ENCODE data around the gene PRR13. TPM values are rescaled to one million over a fixed set of nuclear protein-coding genes. Genes with fewer than 3 reads are reported as not detected.
"Not testable (repeated sequence)": the region's sequence is repeated elsewhere in the genome, so short reads cannot be mapped to it uniquely, and the experiment has no call there.

The PRR13 gene
- total and polyA plus RNA-seq, 4 experiments from 2014 or later = 242 to 843 (median 396) TPM

DNA sequence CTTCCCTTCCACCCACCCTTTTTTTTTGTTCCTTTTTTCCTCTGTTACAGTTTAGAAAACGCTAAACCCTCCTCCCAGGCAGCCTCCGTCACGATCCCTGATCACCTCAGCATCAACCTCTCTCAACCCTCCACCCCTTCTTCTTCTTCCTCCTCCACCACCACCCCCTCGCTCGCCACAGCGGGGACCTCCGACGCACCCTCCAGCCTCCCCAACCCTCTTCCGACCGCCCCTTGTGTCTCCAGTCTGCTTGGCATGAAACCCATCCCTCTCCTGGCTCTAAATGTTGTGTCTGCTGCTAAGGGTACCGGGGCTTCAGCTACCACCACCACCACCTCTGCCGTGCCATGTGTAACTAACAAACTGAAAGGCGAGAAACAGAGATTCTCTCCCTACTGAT, 33.3 kb downstream of the PRR13 start:
- H3K4me1 ChIP-seq (ENCODE audit: insufficient read depth, low read length) = peaks cover 48% of the 10 kb centered on the region
- H3K4me3 ChIP-seq (ENCODE audit: low read length in 2 of 2) = no peak overlapping the region
- peak overlapping the region; percentile 3 for H3K27ac ChIP-seq (ENCODE audit: low read depth, low read length)
- H3K27me3 ChIP-seq (ENCODE audit: insufficient read depth, low read length) = no peaks in the 10 kb centered on the region
- peaks cover 46 to 85% of the 10 kb centered on the region in 2 donors for H3K36me3 Mint-ChIP-seq
- H3K9me3 Mint-ChIP-seq = no peaks in the 10 kb centered on the region
- ChIA-PET CTCF (ENCODE audit: partially characterized antibody) (interaction anchor here (1.2 to 7.2 kb wide), 10 partner anchors 15 to 130 kb away, joined by 3 to 74 read pairs (median 6); partner anchors contain the start of genes NPFF and TARBP2), POLR2A (ENCODE audit: partially characterized antibody) (interaction anchor here (0.7 to 7.6 kb wide), 6 partner anchors 10 to 35 kb away, joined by 3 to 67 read pairs (median 9); partner anchors contain the start of genes MAP3K12 and TARBP2)
- intact Hi-C loops (cut with micrococcal nuclease) = loop anchor here (2.0 kb wide), 1 partner anchor 16 kb away; no protein-coding TSS in a partner anchor
- DNase-seq = peak in 1 of 5 donors; percentile 14
- H3K4me3 Mint-ChIP-seq = peak overlapping the region in 5 of 8 donors; percentile 25 to 74 (median 28)
- H3K27me3 Mint-ChIP-seq = no peaks in the 10 kb centered on the region
- peaks cover 36 to 59% (median 40%) of the 10 kb centered on the region in 4 donors for H3K4me1 Mint-ChIP-seq
- H3K9me3 ChIP-seq (ENCODE audit: control insufficient read depth in 1 of 2, low read length in 2 of 2) = no peaks in the 10 kb centered on the region
- H3K27ac Mint-ChIP-seq = peak overlapping the region; percentile 79 to 92 (median 84)
- peaks cover 88% of the 10 kb centered on the region for H3K36me3 ChIP-seq (ENCODE audit: insufficient read depth, low read length)

DNA sequence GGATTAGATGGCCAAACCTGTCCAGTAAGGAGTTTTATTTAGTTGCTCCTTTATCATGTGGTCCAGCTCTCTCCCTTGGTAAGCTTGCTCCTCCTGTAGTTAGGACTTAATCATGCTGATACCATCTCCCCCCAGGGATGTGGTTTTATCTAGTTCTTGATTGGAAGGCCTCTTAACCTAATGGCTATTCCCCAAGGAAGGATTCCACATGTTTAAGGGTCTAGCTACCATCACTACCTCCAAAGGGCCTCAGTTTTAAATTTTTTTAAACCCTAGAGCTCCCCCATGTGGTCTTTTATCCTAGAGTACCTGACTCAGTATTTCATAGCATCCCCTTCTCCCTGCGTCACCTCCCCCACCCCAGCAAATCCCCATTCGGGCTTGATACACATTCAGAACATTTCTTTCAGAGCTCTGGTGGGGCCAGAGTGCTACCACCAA, 35.3 kb downstream of the PRR13 start:
- CTCF ChIA-PET (ENCODE audit: partially characterized antibody) = interaction anchor here (0.7 to 7.2 kb wide), 11 partner anchors 8 to 153 kb away, joined by 3 to 74 read pairs (median 6); partner anchors contain the start of genes NPFF and TARBP2
- POLR2A ChIA-PET (ENCODE audit: partially characterized antibody) = interaction anchor here (0.5 to 7.6 kb wide), 9 partner anchors 8 to 125 kb away, joined by 3 to 67 read pairs (median 5); partner anchors contain the start of genes MAP3K12 and TARBP2
- peak in 1 of 5 donors; percentile 15 for DNase-seq
- H3K27ac Mint-ChIP-seq = peak overlapping the region in 6 of 7 donors; percentile 2 to 82 (median 32)
- no peaks in the 10 kb centered on the region for H3K27me3 Mint-ChIP-seq
- Histone ChIP-seq H3K9me3 (ENCODE audit: control insufficient read depth in 1 of 2, low read length in 2 of 2) (no peaks in the 10 kb centered on the region), H3K4me3 (ENCODE audit: low read length in 2 of 2) (no peak overlapping the region), H3K4me1 (ENCODE audit: insufficient read depth, low read length) (peaks cover 50% of the 10 kb centered on the region), H3K27ac (ENCODE audit: low read depth, low read length) (no peak overlapping the region), H3K36me3 (ENCODE audit: insufficient read depth, low read length) (peaks cover 85% of the 10 kb centered on the region), H3K27me3 (ENCODE audit: insufficient read depth, low read length) (no peaks in the 10 kb centered on the region)
- intact Hi-C loops (cut with micrococcal nuclease) = loop anchor here (2.0 kb wide), 1 partner anchor 32 kb away; no protein-coding TSS in a partner anchor
- peaks cover 31 to 50% (median 33%) of the 10 kb centered on the region in 4 donors for H3K4me1 Mint-ChIP-seq
- H3K9me3 Mint-ChIP-seq = no peaks in the 10 kb centered on the region
- H3K4me3 Mint-ChIP-seq = no peak overlapping the region
- peaks cover 38 to 92% of the 10 kb centered on the region in 2 donors for H3K36me3 Mint-ChIP-seq

DNA sequence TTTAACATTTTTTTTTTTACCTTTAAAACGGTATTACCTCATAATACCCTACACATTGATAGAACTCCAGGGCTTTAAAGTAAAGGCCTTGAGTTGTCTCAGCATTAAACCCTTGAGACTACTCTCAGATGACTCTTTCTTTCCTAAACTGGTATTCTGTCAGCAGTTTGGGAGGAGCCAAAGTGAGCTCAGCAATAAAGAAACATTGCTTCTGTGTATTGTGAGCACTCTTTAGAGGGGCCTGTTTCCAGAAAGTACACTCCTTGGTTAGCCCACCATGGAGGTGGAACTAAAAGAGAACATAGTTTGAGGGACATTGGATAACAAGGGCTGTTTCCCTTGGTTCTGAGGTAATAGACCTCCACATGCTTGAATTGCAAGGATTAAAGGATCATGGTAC, 37.3 kb downstream of the PRR13 start:
- no peak for DNase-seq
- no peaks in the 10 kb centered on the region for H3K27me3 Mint-ChIP-seq
- no peak overlapping the region for H3K27ac ChIP-seq (ENCODE audit: low read depth, low read length)
- CTCF ChIA-PET (ENCODE audit: partially characterized antibody) = interaction anchor here (1.0 to 5.0 kb wide), 4 partner anchors 12 to 127 kb away, joined by 3 to 33 read pairs (median 5); partner anchors contain the start of gene NPFF
- intact Hi-C loops (cut with micrococcal nuclease) = no loop called here
- peak overlapping the region in 2 of 7 donors; percentile 48 to 54 for H3K27ac Mint-ChIP-seq
- peaks cover 82% of the 10 kb centered on the region for H3K36me3 ChIP-seq (ENCODE audit: insufficient read depth, low read length)
- H3K9me3 Mint-ChIP-seq = no peaks in the 10 kb centered on the region
- H3K27me3 ChIP-seq (ENCODE audit: insufficient read depth, low read length) = no peaks in the 10 kb centered on the region
- POLR2A ChIA-PET (ENCODE audit: partially characterized antibody) = interaction anchor here (2.2 to 7.6 kb wide), 2 partner anchors 21 to 26 kb away, joined by 5 to 67 read pairs; partner anchors contain the start of genes MAP3K12 and TARBP2
- H3K36me3 Mint-ChIP-seq = peaks cover 46 to 87% of the 10 kb centered on the region in 2 donors
- no peaks in the 10 kb centered on the region for H3K9me3 ChIP-seq (ENCODE audit: control insufficient read depth in 1 of 2, low read length in 2 of 2)
- H3K4me1 ChIP-seq (ENCODE audit: insufficient read depth, low read length) = peaks cover 29% of the 10 kb centered on the region
- H3K4me3 Mint-ChIP-seq = no peak overlapping the region
- H3K4me3 ChIP-seq (ENCODE audit: low read length in 2 of 2) = no peak overlapping the region
- peaks cover 19 to 36% (median 21%) of the 10 kb centered on the region in 4 donors for H3K4me1 Mint-ChIP-seq

DNA sequence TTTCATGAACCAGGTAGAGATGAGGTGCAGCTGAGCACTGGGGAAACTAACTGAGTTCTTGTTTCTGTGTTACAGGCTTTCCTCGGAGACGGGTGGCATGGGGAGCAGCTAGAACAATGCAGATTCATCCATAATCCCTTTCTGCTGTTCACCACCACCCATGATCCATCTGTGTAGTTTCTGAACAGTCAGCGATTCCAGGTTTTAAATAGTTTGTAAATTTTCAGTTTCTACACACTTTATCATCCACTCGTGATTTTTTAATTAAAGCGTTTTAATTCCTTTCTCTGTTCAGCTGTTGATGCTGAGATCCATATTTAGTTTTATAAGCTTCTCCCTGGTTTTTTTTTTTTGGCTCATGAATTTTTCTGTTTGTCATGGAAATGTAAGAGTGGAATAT, 37.8 kb downstream of the PRR13 start:
- CTCF ChIA-PET (ENCODE audit: partially characterized antibody) = interaction anchor here (2.0 to 5.0 kb wide), 2 partner anchors 29 to 58 kb away, joined by 6 to 33 read pairs; partner anchors contain the start of gene NPFF
- Histone ChIP-seq H3K4me3 (ENCODE audit: low read length in 2 of 2) (no peak overlapping the region), H3K9me3 (ENCODE audit: control insufficient read depth in 1 of 2, low read length in 2 of 2) (no peaks in the 10 kb centered on the region), H3K36me3 (ENCODE audit: insufficient read depth, low read length) (peaks cover 82% of the 10 kb centered on the region), H3K27ac (ENCODE audit: low read depth, low read length) (no peak overlapping the region), H3K27me3 (ENCODE audit: insufficient read depth, low read length) (no peaks in the 10 kb centered on the region), H3K4me1 (ENCODE audit: insufficient read depth, low read length) (peaks cover 24% of the 10 kb centered on the region)
- Mint-ChIP-seq H3K36me3 (peaks cover 45 to 87% of the 10 kb centered on the region in 2 donors), H3K27me3 (no peaks in the 10 kb centered on the region), H3K9me3 (no peaks in the 10 kb centered on the region), H3K4me1 (peaks cover 15 to 31% (median 16%) of the 10 kb centered on the region in 4 donors), H3K27ac (peak overlapping the region in 1 of 7 donors; percentile 54), H3K4me3 (no peak overlapping the region)
- POLR2A ChIA-PET (ENCODE audit: partially characterized antibody) = interaction anchor here (7.6 kb wide), 1 partner anchor 20 kb away, joined by 67 read pairs; the partner anchor contains the start of genes MAP3K12 and TARBP2
- intact Hi-C loops (cut with micrococcal nuclease) = no loop called here
- DNase-seq = no peak

DNA sequence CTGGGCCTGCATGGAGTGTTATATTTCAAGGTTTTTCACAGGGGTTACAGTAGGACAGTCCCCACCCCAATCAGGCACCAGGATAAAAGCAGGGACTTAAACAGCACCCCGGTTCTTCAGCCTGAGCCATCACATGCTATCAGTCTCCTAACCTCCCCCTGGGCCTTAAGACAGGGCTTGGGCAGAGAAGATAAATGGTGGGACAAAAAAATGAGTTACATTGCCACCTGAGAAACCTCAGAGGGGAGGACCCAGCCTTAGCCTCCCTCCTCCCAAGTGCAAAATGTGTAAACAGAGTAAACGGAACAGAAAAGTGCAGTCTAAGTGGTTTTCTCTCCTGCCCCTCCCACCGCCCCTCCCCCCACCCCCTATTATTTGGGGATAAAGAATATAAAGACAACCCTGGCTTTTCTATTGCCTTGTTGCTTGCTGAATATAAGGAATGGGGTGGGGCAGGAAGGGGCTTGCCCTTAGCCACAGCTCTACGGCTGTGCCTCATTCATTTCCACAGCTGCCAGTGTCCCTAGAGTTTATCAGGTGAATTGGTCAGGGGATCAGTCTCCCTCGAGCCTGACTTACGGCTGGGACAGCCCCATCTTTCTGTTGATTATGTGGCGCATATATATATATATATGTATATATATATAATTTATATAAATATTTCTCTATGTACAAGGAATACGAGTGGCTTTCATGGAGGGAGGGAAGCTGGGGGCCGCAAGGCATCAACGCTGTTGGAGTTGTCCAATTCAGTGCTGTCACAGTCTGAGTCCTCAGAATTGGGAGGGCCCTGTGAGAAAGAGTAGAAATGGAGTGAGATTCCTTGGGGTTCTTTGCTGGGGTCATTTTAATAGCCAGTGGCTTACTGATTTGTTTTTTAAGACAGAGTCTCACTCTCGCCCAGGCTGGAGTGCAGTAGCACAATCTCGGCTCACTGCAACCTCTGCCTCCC, 39.2 kb downstream of the PRR13 start:
- DNase-seq = no peak
- Mint-ChIP-seq H3K9me3 (no peaks in the 10 kb centered on the region), H3K36me3 (peaks cover 35 to 89% of the 10 kb centered on the region in 2 donors), H3K4me1 (peaks cover 6 to 19% (median 7%) of the 10 kb centered on the region in 4 donors), H3K27ac (peak overlapping the region in 4 of 7 donors; percentile 24 to 79 (median 54)), H3K4me3 (no peak overlapping the region), H3K27me3 (no peaks in the 10 kb centered on the region)
- peaks cover 77% of the 10 kb centered on the region for H3K36me3 ChIP-seq (ENCODE audit: insufficient read depth, low read length)
- H3K27me3 ChIP-seq (ENCODE audit: insufficient read depth, low read length) = no peaks in the 10 kb centered on the region
- peaks cover 15% of the 10 kb centered on the region for H3K4me1 ChIP-seq (ENCODE audit: insufficient read depth, low read length)
- CTCF ChIA-PET (ENCODE audit: partially characterized antibody) = interaction anchor here (1.2 to 5.0 kb wide), 3 partner anchors 7 to 28 kb away, joined by 3 to 33 read pairs (median 3); partner anchors contain the start of gene NPFF
- intact Hi-C loops (cut with micrococcal nuclease) = no loop called here
- H3K4me3 ChIP-seq (ENCODE audit: low read length in 2 of 2) = no peak overlapping the region
- POLR2A ChIA-PET (ENCODE audit: partially characterized antibody) = interaction anchor here (0.9 to 3.8 kb wide), 6 partner anchors 8 to 155 kb away, joined by 3 to 43 read pairs (median 4); partner anchors contain the start of genes MAP3K12, SP1 and TARBP2
- no peaks in the 10 kb centered on the region for H3K9me3 ChIP-seq (ENCODE audit: control insufficient read depth in 1 of 2, low read length in 2 of 2)
- H3K27ac ChIP-seq (ENCODE audit: low read depth, low read length) = no peak overlapping the region

DNA sequence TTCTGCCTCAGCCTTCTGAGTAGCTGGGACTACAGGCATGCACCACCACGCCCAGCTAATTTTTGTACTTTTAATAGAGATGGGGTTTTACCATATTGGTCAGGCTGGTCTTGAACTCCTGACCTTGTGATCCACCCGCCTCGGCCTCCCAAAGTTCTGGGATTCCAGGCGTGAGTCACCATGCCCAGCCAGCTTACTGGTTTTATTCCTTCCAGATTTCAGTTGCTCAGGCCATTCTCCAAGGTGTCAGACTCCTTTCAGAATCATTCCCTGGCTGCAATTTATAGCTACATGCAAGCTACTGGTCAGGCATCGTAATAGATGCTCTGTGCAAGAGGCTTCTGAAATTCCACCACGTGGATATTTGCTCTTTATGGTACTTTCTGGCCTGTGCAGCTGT, 39.9 kb downstream of the PRR13 start:
- H3K27me3 Mint-ChIP-seq; H3K9me3 Mint-ChIP-seq; H3K4me3 ChIP-seq (ENCODE audit: low read length in 2 of 2); H3K27ac ChIP-seq (ENCODE audit: low read depth, low read length); DNase-seq; H3K9me3 ChIP-seq (ENCODE audit: control insufficient read depth in 1 of 2, low read length in 2 of 2); H3K27me3 ChIP-seq (ENCODE audit: insufficient read depth, low read length); H3K4me3 Mint-ChIP-seq; intact Hi-C loops (cut with micrococcal nuclease): not testable (repeated sequence)
- CTCF ChIA-PET (ENCODE audit: partially characterized antibody) = interaction anchor here (1.2 to 5.0 kb wide), 3 partner anchors 8 to 27 kb away, joined by 3 to 33 read pairs (median 3); partner anchors contain the start of gene NPFF
- Histone ChIP-seq H3K4me1 (ENCODE audit: insufficient read depth, low read length) (peaks cover 12% of the 10 kb centered on the region), H3K36me3 (ENCODE audit: insufficient read depth, low read length) (peaks cover 77% of the 10 kb centered on the region)
- Mint-ChIP-seq H3K27ac (peak overlapping the region in 2 of 7 donors; percentile 35 to 52), H3K36me3 (peaks cover 31 to 85% of the 10 kb centered on the region in 2 donors), H3K4me1 (peaks cover 2 to 12% (median 7%) of the 10 kb centered on the region in 4 donors)
- POLR2A ChIA-PET (ENCODE audit: partially characterized antibody) = interaction anchor here (0.9 to 3.8 kb wide), 8 partner anchors 9 to 156 kb away, joined by 3 to 43 read pairs (median 5); partner anchors contain the start of genes MAP3K12, SP1 and TARBP2

Measured in CD4-positive, alpha-beta memory T cell (primary cell).